ENCODE measurements around the gene SLC1A3.

GRCh38 chr5:36712706-36713105 lies 106.3 kb downstream of the SLC1A3 start:
- TF ChIP-seq CTCF (IDR thresholded peaks at IDR 0.05; ENCODE audit: low read depth, low read length), result no peak
- TF ChIP-seq EZH2phosphoT487 (IDR thresholded peaks at IDR 0.05; ENCODE audit: low read depth), result no peak

All from OCI-LY3 (cell line).